NCI-H187 (cell line): ENCODE data around the gene OR2M3.
"Not testable (repeated sequence)": the region's sequence is repeated elsewhere in the genome, so short reads cannot be mapped to it uniquely, and the experiment has no call there.

ENCODE experiments used
- DNase-seq, 2 experiments: peaks; one replicate each; lab custom pipeline; 2025; lab: John Stamatoyannopoulos, UW

The OR2M3 gene

GRCh38 chr1:248196965-248197364 is at the start of gene OR2M3:
TSS of gene OR2M3 (plus strand) at chr1:248197265. CDS start at chr1:248203068, 5,803 bp downstream.
- no peak for DNase-seq

- no peak for DNase-seq
Observed at GRCh38 chr1:248152056-248152827, 44.8 kb upstream of the OR2M3 start.

GRCh38 chr1:248155927-248156326 is 41.1 kb upstream of the OR2M3 start:
- no peak for DNase-seq

GRCh38 chr1:248158758-248159157 is 38.3 kb upstream of the OR2M3 start:
- DNase-seq, result no peak

GRCh38 chr1:248164031-248164430 is 33.0 kb upstream of the OR2M3 start:
- no peak for DNase-seq

- no peak for DNase-seq
Observed at GRCh38 chr1:248165186-248165585, 31.9 kb upstream of the OR2M3 start.

GRCh38 chr1:248174521-248174920 is 22.5 kb upstream of the OR2M3 start, which contains the start of gene OR2M2:
TSS of gene OR2M2 (plus strand) at chr1:248174821. CDS start at chr1:248179986, 5,165 bp downstream.
- no peak for DNase-seq

- DNase-seq, result no peak
Observed at GRCh38 chr1:248183996-248184395, 13.1 kb upstream of the OR2M3 start.

- DNase-seq, result no peak
Observed at GRCh38 chr1:248187363-248187762, 9.7 kb upstream of the OR2M3 start.

GRCh38 chr1:248189026-248189425 is 8.0 kb upstream of the OR2M3 start:
- no peak for DNase-seq

GRCh38 chr1:248194117-248194516 is 2.9 kb upstream of the OR2M3 start:
- no peak for DNase-seq

- DNase-seq, result no peak
Observed at GRCh38 chr1:248215880-248216279, 18.8 kb downstream of the OR2M3 start.

GRCh38 chr1:248225537-248225936 is 28.5 kb downstream of the OR2M3 start:
- DNase-seq, result no peak

- DNase-seq, result no peak
Observed at GRCh38 chr1:248229360-248229908, 32.4 kb downstream of the OR2M3 start.

GRCh38 chr1:248231117-248231516 is 34.1 kb downstream of the OR2M3 start, which contains the start of gene OR2M4:
TSS of gene OR2M4 (plus strand) at chr1:248231417. CDS start at chr1:248238929, 7,512 bp downstream.
- no peak for DNase-seq

- DNase-seq, result no peak
Observed at GRCh38 chr1:248239478-248239877, 42.4 kb downstream of the OR2M3 start.

GRCh38 chr1:248243204-248243603 is 46.1 kb downstream of the OR2M3 start:
- DNase-seq, result no peak

GRCh38 chr1:248259309-248259708 is 62.2 kb downstream of the OR2M3 start:
- not testable (repeated sequence) for DNase-seq
